Measurements from ENCODE around the gene PEF1. TPM values are rescaled to one million over a fixed set of nuclear protein-coding genes. Genes with fewer than 3 reads are reported as not detected.

The PEF1 gene
- polyA plus RNA-seq, 1 experiment: 71.8 TPM

GRCh38 chr1:31683997-31684396 is 39.3 kb upstream of the PEF1 start:
- no peak overlapping the region for H3K4me3 ChIP-seq (ENCODE audit: low read depth, low read length)
- ChIA-PET POLR2A (interaction anchor here (0.6 kb wide), 1 partner anchor 20 kb away, joined by 3 read pairs; the partner anchor contains the start of gene COL16A1), CTCF (no interaction called here)
- no peak for DNase-seq (ENCODE audit: low read depth, low spot score)
- TF ChIP-seq, protein P1, sequence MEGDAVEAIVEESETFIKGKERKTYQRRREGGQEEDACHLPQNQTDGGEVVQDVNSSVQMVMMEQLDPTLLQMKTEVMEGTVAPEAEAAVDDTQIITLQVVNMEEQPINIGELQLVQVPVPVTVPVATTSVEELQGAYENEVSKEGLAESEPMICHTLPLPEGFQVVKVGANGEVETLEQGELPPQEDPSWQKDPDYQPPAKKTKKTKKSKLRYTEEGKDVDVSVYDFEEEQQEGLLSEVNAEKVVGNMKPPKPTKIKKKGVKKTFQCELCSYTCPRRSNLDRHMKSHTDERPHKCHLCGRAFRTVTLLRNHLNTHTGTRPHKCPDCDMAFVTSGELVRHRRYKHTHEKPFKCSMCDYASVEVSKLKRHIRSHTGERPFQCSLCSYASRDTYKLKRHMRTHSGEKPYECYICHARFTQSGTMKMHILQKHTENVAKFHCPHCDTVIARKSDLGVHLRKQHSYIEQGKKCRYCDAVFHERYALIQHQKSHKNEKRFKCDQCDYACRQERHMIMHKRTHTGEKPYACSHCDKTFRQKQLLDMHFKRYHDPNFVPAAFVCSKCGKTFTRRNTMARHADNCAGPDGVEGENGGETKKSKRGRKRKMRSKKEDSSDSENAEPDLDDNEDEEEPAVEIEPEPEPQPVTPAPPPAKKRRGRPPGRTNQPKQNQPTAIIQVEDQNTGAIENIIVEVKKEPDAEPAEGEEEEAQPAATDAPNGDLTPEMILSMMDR (IDR thresholded peaks at IDR 0.05; ENCODE audit: low read depth, low read length): peak; percentile 31; the same call in 1 of the 2 replicates
- H3K27ac ChIP-seq (ENCODE audit: low read depth, low read length): no peak overlapping the region
- H3K9me3 ChIP-seq (ENCODE audit: control insufficient read depth, insufficient read depth, low read length): no peaks in the 10 kb centered on the region; the same call in 1 of the 2 replicates
- H3K27me3 ChIP-seq (ENCODE audit: control insufficient read depth, insufficient read depth, low read length): no peaks in the 10 kb centered on the region

DNA sequence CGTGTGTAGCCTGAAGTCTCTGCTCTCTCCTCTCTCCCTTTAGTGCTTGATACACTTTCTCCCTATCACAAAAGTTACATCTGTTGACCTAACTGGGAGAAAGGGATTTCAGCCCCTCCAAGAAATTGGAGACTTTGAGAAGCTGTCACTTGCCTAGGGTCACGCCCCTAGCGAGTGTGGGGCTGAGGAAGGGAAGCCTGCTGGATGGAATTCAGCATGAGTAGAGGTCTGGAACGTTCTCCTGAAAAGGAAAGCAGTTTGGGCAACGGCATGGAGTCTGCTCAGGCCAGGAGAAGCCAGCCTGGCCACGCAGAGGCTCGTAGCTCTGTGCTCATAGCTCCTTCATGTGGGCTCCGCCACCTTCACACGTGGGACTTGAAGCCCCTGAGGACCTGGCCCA is 36.7 kb upstream of the PEF1 start:
- TF ChIP-seq, protein P1 (IDR thresholded peaks at IDR 0.05; ENCODE audit: low read depth, low read length): no peak
- H3K27me3 ChIP-seq (ENCODE audit: control insufficient read depth, insufficient read depth, low read length): no peaks in the 10 kb centered on the region
- H3K9me3 ChIP-seq (ENCODE audit: control insufficient read depth, insufficient read depth, low read length): no peaks in the 10 kb centered on the region; the same call in 1 of the 2 replicates
- POLR2A ChIA-PET: no interaction called here
- no peak overlapping the region for H3K4me3 ChIP-seq (ENCODE audit: low read depth, low read length)
- CTCF ChIA-PET: no interaction called here
- no peak overlapping the region for H3K27ac ChIP-seq (ENCODE audit: low read depth, low read length)
- DNase-seq (ENCODE audit: low read depth, low spot score): no peak

- H3K27me3 ChIP-seq (ENCODE audit: control insufficient read depth, insufficient read depth, low read length): no peaks in the 10 kb centered on the region
- DNase-seq (ENCODE audit: low read depth, low spot score): no peak
- CTCF ChIA-PET: interaction anchor here (0.9 to 1.6 kb wide), 3 partner anchors 25 to 65 kb away, joined by 3 to 8 read pairs (median 4); no protein-coding TSS in a partner anchor
- H3K27ac ChIP-seq (ENCODE audit: low read depth, low read length): no peak overlapping the region
- POLR2A ChIA-PET: interaction anchor here (0.5 to 0.6 kb wide), 2 partner anchors 16 to 521 kb away, joined by 3 read pairs; partner anchors contain the start of gene CCDC28B
- H3K4me3 ChIP-seq (ENCODE audit: low read depth, low read length): no peak overlapping the region
- no peaks in the 10 kb centered on the region; the same call in 1 of the 2 replicates for H3K9me3 ChIP-seq (ENCODE audit: control insufficient read depth, insufficient read depth, low read length)
- TF ChIP-seq, protein P1 (IDR thresholded peaks at IDR 0.05; ENCODE audit: low read depth, low read length): no peak
Observed at GRCh38 chr1:31679676-31680230, 35.1 kb upstream of the PEF1 start.

DNA sequence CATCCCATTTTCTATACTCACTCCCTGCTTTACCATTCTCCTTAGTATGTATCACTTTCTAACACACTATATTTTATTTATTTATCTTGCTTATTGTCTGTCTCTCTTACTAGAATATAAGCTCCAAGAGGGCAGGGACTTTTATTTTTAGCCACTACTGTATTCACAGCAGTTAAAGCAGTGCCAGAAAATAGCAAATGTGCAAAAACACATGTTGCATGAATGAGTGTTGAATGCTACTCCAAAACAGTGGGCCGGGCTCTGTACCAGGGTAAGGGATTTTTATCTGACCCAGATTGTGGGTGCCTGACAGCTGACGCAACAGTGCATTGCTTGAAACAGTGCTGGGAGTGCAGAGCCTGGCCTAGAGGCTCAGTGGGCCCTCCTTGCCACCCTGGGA is 34.4 kb upstream of the PEF1 start:
- H3K9me3 ChIP-seq (ENCODE audit: control insufficient read depth, insufficient read depth, low read length): no peaks in the 10 kb centered on the region; the same call in 1 of the 2 replicates
- ChIA-PET POLR2A (no interaction called here), CTCF (interaction anchor here (1.5 to 1.6 kb wide), 2 partner anchors 37 to 66 kb away, joined by 3 to 8 read pairs; no protein-coding TSS in a partner anchor)
- H3K27ac ChIP-seq (ENCODE audit: low read depth, low read length): peak overlapping the region; percentile 11
- no peak for DNase-seq (ENCODE audit: low read depth, low spot score)
- H3K4me3 ChIP-seq (ENCODE audit: low read depth, low read length): no peak overlapping the region
- H3K27me3 ChIP-seq (ENCODE audit: control insufficient read depth, insufficient read depth, low read length): no peaks in the 10 kb centered on the region
- TF ChIP-seq, protein P1 (IDR thresholded peaks at IDR 0.05; ENCODE audit: low read depth, low read length): no peak

DNA sequence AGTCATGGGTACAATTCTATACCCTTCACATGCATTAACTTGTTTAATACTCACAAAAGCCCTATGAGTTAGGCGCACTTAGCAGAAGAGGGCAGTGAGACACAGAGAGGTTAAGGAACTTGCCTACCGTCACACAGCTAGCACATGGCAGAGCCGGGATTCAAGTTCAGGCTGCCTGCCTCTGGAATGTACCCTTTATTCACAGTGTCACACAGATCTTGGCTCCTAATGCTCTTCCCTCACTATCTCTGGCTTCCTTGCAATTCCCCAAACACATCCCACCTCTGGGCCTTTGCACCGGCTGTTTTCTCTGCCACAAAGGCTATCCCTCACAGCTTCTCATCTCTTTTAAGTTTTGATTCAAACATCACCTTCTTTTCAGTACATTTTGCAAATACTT is 34.0 kb upstream of the PEF1 start:
- ChIA-PET CTCF (interaction anchor here (1.5 to 1.6 kb wide), 2 partner anchors 37 to 66 kb away, joined by 3 to 8 read pairs; no protein-coding TSS in a partner anchor), POLR2A (no interaction called here)
- DNase-seq (ENCODE audit: low read depth, low spot score): no peak
- TF ChIP-seq, protein P1 (IDR thresholded peaks at IDR 0.05; ENCODE audit: low read depth, low read length): no peak
- Histone ChIP-seq H3K4me3 (ENCODE audit: low read depth, low read length) (no peak overlapping the region), H3K27me3 (ENCODE audit: control insufficient read depth, insufficient read depth, low read length) (no peaks in the 10 kb centered on the region), H3K27ac (ENCODE audit: low read depth, low read length) (no peak overlapping the region), H3K9me3 (ENCODE audit: control insufficient read depth, insufficient read depth, low read length) (no peaks in the 10 kb centered on the region; the same call in 1 of the 2 replicates)

All from AG04450 (cell line).